GM23338 (cell line): ENCODE results near the gene SH3RF3. TPM values are rescaled to one million over a fixed set of nuclear protein-coding genes. Genes with fewer than 3 reads are reported as not detected.

Source experiments
- ATAC-seq: fragments of 200-7000 bp; cut with Tn5 transposase; 3 replicates; pipeline ENCODE4 v1.9.1; 2020
- DNase-seq: peaks from one replicate; pipeline ENCODE4 v3.0.0-alpha.2; 2015; ENCODE audit warnings: low spot score
- H2AFZ ChIP-seq: fragments of 200-600 bp; sonication (generic); 2 replicates; pipeline ENCODE4 v1.8.0; 2016; ENCODE audit warnings: antibody characterized with exemption, mild to moderate bottlenecking, moderate library complexity
- H3F3A ChIP-seq: fragments of 200-600 bp; sonication (generic); replicated peaks from 2 replicates; pipeline ENCODE4 v1.8.0; 2017; ENCODE audit warnings: antibody characterized with exemption, mixed run types, low read depth
- H3K27ac ChIP-seq: fragments of 200-600 bp; sonication (generic); 2 replicates; pipeline ENCODE4 v1.6.1; 2016; ENCODE audit warnings: low read depth
- H3K27me3 ChIP-seq: fragments of 200-600 bp; sonication (generic); 2 replicates; pipeline ENCODE4 v1.8.0; 2016; ENCODE audit warnings: mild to moderate bottlenecking, mixed run types, moderate library complexity; ENCODE audit not compliant: insufficient read depth
- H3K36me3 ChIP-seq: fragments of 200-600 bp; sonication (generic); 2 replicates; pipeline ENCODE4 v1.8.0; 2016; ENCODE audit warnings: mild to moderate bottlenecking; ENCODE audit not compliant: insufficient read depth
- H3K4me1 ChIP-seq: fragments of 200-600 bp; sonication (generic); 2 replicates; pipeline ENCODE4 v1.8.0; 2016; ENCODE audit warnings: mild to moderate bottlenecking, moderate library complexity; ENCODE audit not compliant: insufficient read depth
- H3K4me2 ChIP-seq: fragments of 200-600 bp; sonication (generic); 2 replicates; pipeline ENCODE4 v1.7.1; 2017; ENCODE audit warnings: mixed run types
- H3K4me3 ChIP-seq: fragments of 200-600 bp; sonication (generic); 2 replicates; pipeline ENCODE4 v1.6.1; 2016; ENCODE audit warnings: mixed run types
- H3K79me2 ChIP-seq: fragments of 200-600 bp; sonication (generic); replicated peaks from 2 replicates; pipeline ENCODE4 v1.8.0; 2017; ENCODE audit warnings: mild to moderate bottlenecking; ENCODE audit not compliant: insufficient read depth
- H3K9me2 ChIP-seq: fragments of 200-600 bp; sonication (generic); 2 replicates; pipeline ENCODE4 v1.8.0; 2017; ENCODE audit not compliant: insufficient read depth
- H4K20me1 ChIP-seq: fragments of 200-600 bp; sonication (generic); replicated peaks from 2 replicates; pipeline ENCODE4 v1.8.0; 2017; ENCODE audit warnings: mild to moderate bottlenecking; ENCODE audit not compliant: insufficient read depth
- H3K27ac Mint-ChIP-seq: 2 replicates; pipeline ENCODE4 v1.8.0; 2020; ENCODE audit warnings: inconsistent platforms, mild to moderate bottlenecking, moderate library complexity, mixed read lengths
- H3K27me3 Mint-ChIP-seq: 3 replicates; pipeline ENCODE4 v1.8.0; 2022; ENCODE audit warnings: low read depth, mild to moderate bottlenecking, moderate library complexity, mixed read lengths, inconsistent platforms; ENCODE audit not compliant: insufficient read depth, poor library complexity
- H3K36me3 Mint-ChIP-seq: 3 replicates; pipeline ENCODE4 v1.8.0; 2021; ENCODE audit warnings: low read depth, mild to moderate bottlenecking, inconsistent platforms, moderate library complexity, mixed read lengths
- H3K4me1 Mint-ChIP-seq: 3 replicates; pipeline ENCODE4 v1.8.0; 2020; ENCODE audit warnings: mild to moderate bottlenecking, inconsistent platforms, mixed read lengths
- H3K4me3 Mint-ChIP-seq: 3 replicates; pipeline ENCODE4 v1.8.0; 2021; ENCODE audit warnings: moderate library complexity, mild to moderate bottlenecking, inconsistent platforms, mixed read lengths
- H3K9me3 Mint-ChIP-seq: 3 replicates; pipeline ENCODE4 v1.8.0; 2020; ENCODE audit warnings: moderate library complexity, mild to moderate bottlenecking, inconsistent platforms, mixed read lengths
- EZH2 ChIP-seq: fragments of 200-600 bp; sonication (generic); IDR thresholded peaks from one replicate; pipeline ENCODE4 v1.8.0; 2017; ENCODE audit warnings: antibody characterized with exemption, mild to moderate bottlenecking, low read depth; ENCODE audit not compliant: unreplicated experiment
- JUNB ChIP-seq: IDR thresholded peaks from one replicate; pipeline ENCODE4 v1.6.1; 2016; ENCODE audit warnings: antibody characterized with exemption; ENCODE audit not compliant: unreplicated experiment
- NANOG ChIP-seq: IDR thresholded peaks from 2 replicates; pipeline ENCODE4 v1.6.1; 2016; ENCODE audit warnings: antibody characterized with exemption, borderline replicate concordance
- STAT1 ChIP-seq: IDR thresholded peaks from one replicate; pipeline ENCODE4 v1.6.1; 2016; ENCODE audit warnings: antibody characterized with exemption; ENCODE audit not compliant: unreplicated experiment
- ZNF331 ChIP-seq: fragments of 250-450 bp; sonication (Bioruptor Pico); IDR thresholded peaks from 2 replicates; pipeline ENCODE4 v1.5.0; 2020; ENCODE audit warnings: low read depth, mild to moderate bottlenecking, moderate library complexity
- polyA plus RNA-seq: library from polyadenylated mRNA; unstranded; fragments of >200 nt; fragmentation: Nextera tagmentation; extraction: Ambion mirVana; gene quantifications from 2 replicates; pipeline ENCODE4 v1.2.1, GENCODE V29; 2016
- total RNA-seq: library from RNA; depleted of rRNA; stranded (reverse); fragments of >200 nt; shearing (Covaris generic); gene quantifications from 2 replicates; pipeline ENCODE4 v1.2.3, GENCODE V29; 2014
- TF ChIP-seq, protein P1 (sequence below): IDR thresholded peaks from 2 replicates; pipeline ENCODE4 v1.6.1; 2016; ENCODE audit warnings: antibody characterized with exemption
- TF ChIP-seq, protein P2 (sequence below): fragments of 250-450 bp; sonication (Bioruptor Pico); IDR thresholded peaks from 2 replicates; pipeline ENCODE4 v1.5.0; 2020; ENCODE audit warnings: mild to moderate bottlenecking, moderate library complexity
- TF ChIP-seq, protein P3 (sequence below), 2 experiments: fragments of 200-600 bp in 1 of 2; sonication (generic) in 1 of 2; conservative IDR thresholded peaks; 2 replicates each; pipeline versions ENCODE4 v1.5.1 to v1.6.1; 2016 to 2017; ENCODE audit warnings: antibody characterized with exemption in 2 of 2, low read depth in 2 of 2, mild to moderate bottlenecking in 2 of 2, moderate library complexity in 1 of 2

The SH3RF3 gene
- total and polyA plus RNA-seq, 2 experiments from 2014 or later = 0.11 to 0.63 TPM

DNA sequence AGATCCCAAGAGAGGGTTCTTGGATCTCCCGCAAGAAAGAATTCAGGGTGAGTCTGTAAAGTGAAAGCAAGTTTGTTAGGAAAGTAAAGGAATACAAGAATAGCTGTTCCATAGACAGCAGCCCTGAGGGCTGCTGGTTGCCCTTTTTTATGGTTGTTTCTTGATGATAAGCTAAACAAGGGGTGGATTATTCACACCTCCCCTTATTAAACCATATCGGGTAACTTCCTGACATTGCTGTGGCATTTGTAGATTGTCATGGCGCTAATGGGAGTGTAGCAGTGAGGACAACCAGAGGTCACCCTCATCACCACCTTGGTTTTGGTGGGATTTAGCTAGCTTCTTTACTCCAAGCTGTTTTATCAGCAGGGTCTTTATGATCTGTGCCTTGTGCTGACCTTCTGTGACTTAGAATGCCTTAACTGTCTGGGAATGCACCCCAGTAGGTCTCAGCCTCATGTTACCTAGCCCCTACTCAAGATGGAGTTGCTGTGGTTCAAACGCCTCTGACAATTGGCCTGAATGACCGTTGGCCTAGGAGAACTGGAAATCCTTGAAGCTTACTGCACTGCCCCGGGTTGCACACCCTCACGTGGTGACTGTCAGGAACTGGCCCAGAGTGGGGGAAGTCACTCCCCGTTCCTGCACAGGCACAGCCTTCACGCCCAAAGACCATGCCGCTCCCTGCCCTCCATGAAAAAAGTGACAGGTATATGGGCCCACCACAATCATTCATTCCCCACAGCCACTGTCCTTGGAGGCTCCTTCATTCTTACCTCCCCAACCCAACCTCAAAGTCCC lies 347.8 kb downstream of the SH3RF3 start:
- TF ChIP-seq NANOG = no peak
- TF ChIP-seq ZNF331 (CRISPR knock-in tag) = no peak
- TF ChIP-seq, protein P1, sequence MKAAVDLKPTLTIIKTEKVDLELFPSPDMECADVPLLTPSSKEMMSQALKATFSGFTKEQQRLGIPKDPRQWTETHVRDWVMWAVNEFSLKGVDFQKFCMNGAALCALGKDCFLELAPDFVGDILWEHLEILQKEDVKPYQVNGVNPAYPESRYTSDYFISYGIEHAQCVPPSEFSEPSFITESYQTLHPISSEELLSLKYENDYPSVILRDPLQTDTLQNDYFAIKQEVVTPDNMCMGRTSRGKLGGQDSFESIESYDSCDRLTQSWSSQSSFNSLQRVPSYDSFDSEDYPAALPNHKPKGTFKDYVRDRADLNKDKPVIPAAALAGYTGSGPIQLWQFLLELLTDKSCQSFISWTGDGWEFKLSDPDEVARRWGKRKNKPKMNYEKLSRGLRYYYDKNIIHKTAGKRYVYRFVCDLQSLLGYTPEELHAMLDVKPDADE = no peak
- TF ChIP-seq, protein P2, sequence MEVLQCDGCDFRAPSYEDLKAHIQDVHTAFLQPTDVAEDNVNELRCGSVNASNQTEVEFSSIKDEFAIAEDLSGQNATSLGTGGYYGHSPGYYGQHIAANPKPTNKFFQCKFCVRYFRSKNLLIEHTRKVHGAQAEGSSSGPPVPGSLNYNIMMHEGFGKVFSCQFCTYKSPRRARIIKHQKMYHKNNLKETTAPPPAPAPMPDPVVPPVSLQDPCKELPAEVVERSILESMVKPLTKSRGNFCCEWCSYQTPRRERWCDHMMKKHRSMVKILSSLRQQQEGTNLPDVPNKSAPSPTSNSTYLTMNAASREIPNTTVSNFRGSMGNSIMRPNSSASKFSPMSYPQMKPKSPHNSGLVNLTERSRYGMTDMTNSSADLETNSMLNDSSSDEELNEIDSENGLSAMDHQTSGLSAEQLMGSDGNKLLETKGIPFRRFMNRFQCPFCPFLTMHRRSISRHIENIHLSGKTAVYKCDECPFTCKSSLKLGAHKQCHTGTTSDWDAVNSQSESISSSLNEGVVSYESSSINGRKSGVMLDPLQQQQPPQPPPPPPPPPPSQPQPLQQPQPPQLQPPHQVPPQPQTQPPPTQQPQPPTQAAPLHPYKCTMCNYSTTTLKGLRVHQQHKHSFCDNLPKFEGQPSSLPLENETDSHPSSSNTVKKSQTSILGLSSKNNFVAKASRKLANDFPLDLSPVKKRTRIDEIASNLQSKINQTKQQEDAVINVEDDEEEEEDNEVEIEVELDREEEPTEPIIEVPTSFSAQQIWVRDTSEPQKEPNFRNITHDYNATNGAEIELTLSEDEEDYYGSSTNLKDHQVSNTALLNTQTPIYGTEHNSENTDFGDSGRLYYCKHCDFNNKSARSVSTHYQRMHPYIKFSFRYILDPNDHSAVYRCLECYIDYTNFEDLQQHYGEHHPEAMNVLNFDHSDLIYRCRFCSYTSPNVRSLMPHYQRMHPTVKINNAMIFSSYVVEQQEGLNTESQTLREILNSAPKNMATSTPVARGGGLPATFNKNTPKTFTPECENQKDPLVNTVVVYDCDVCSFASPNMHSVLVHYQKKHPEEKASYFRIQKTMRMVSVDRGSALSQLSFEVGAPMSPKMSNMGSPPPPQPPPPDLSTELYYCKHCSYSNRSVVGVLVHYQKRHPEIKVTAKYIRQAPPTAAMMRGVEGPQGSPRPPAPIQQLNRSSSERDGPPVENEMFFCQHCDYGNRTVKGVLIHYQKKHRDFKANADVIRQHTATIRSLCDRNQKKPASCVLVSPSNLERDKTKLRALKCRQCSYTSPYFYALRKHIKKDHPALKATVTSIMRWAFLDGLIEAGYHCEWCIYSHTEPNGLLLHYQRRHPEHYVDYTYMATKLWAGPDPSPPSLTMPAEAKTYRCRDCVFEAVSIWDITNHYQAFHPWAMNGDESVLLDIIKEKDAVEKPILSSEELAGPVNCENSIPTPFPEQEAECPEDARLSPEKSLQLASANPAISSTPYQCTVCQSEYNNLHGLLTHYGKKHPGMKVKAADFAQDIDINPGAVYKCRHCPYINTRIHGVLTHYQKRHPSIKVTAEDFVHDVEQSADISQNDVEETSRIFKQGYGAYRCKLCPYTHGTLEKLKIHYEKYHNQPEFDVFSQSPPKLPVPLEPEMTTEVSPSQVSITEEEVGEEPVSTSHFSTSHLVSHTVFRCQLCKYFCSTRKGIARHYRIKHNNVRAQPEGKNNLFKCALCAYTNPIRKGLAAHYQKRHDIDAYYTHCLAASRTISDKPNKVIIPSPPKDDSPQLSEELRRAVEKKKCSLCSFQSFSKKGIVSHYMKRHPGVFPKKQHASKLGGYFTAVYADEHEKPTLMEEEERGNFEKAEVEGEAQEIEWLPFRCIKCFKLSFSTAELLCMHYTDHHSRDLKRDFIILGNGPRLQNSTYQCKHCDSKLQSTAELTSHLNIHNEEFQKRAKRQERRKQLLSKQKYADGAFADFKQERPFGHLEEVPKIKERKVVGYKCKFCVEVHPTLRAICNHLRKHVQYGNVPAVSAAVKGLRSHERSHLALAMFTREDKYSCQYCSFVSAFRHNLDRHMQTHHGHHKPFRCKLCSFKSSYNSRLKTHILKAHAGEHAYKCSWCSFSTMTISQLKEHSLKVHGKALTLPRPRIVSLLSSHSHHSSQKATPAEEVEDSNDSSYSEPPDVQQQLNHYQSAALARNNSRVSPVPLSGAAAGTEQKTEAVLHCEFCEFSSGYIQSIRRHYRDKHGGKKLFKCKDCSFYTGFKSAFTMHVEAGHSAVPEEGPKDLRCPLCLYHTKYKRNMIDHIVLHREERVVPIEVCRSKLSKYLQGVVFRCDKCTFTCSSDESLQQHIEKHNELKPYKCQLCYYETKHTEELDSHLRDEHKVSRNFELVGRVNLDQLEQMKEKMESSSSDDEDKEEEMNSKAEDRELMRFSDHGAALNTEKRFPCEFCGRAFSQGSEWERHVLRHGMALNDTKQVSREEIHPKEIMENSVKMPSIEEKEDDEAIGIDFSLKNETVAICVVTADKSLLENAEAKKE = no peak
- TF ChIP-seq, protein P3, sequence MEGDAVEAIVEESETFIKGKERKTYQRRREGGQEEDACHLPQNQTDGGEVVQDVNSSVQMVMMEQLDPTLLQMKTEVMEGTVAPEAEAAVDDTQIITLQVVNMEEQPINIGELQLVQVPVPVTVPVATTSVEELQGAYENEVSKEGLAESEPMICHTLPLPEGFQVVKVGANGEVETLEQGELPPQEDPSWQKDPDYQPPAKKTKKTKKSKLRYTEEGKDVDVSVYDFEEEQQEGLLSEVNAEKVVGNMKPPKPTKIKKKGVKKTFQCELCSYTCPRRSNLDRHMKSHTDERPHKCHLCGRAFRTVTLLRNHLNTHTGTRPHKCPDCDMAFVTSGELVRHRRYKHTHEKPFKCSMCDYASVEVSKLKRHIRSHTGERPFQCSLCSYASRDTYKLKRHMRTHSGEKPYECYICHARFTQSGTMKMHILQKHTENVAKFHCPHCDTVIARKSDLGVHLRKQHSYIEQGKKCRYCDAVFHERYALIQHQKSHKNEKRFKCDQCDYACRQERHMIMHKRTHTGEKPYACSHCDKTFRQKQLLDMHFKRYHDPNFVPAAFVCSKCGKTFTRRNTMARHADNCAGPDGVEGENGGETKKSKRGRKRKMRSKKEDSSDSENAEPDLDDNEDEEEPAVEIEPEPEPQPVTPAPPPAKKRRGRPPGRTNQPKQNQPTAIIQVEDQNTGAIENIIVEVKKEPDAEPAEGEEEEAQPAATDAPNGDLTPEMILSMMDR (conservative IDR thresholded peaks at IDR 0.05; ENCODE audit: low read depth in 2 of 2) = no peak
- no peak for TF ChIP-seq EZH2
- no peak for TF ChIP-seq STAT1
- TF ChIP-seq JUNB = no peak
- H3K4me1 Mint-ChIP-seq = peaks cover 11% of the 10 kb centered on the region
- no peak overlapping the region for H2AFZ ChIP-seq
- no peaks in the 10 kb centered on the region for H3K36me3 Mint-ChIP-seq
- H3K9me2 ChIP-seq = peaks cover 6% of the 10 kb centered on the region; the same call in 1 of the 2 replicates
- H3K27ac ChIP-seq = no peak overlapping the region
- DNase-seq (no peak), ATAC-seq (no peak)
- H3K27me3 ChIP-seq = no peaks in the 10 kb centered on the region
- H3K36me3 ChIP-seq = no peaks in the 10 kb centered on the region
- H3K4me1 ChIP-seq = 0 out of 2 replicates have a peak, but pooled peaks cover 5% of the 10 kb centered on the region
- H3K79me2 ChIP-seq = no peaks in the 10 kb centered on the region
- H3K9me3 Mint-ChIP-seq = no peaks in the 10 kb centered on the region
- H3K4me2 ChIP-seq = no peak overlapping the region
- H4K20me1 ChIP-seq = no peaks in the 10 kb centered on the region
- no peak overlapping the region for H3K27ac Mint-ChIP-seq
- no peak overlapping the region for H3K4me3 ChIP-seq
- H3F3A ChIP-seq = no peaks in the 10 kb centered on the region
- no peak overlapping the region for H3K4me3 Mint-ChIP-seq
- H3K27me3 Mint-ChIP-seq = peaks cover 12% of the 10 kb centered on the region
